ENCODE measurements around the gene SPNS3. TPM values are rescaled to one million over a fixed set of nuclear protein-coding genes. Genes with fewer than 3 reads are reported as not detected.

Gene SPNS3
- total and polyA plus RNA-seq, 10 donors: 1.1 to 7.2 (median 3.9) TPM

DNA sequence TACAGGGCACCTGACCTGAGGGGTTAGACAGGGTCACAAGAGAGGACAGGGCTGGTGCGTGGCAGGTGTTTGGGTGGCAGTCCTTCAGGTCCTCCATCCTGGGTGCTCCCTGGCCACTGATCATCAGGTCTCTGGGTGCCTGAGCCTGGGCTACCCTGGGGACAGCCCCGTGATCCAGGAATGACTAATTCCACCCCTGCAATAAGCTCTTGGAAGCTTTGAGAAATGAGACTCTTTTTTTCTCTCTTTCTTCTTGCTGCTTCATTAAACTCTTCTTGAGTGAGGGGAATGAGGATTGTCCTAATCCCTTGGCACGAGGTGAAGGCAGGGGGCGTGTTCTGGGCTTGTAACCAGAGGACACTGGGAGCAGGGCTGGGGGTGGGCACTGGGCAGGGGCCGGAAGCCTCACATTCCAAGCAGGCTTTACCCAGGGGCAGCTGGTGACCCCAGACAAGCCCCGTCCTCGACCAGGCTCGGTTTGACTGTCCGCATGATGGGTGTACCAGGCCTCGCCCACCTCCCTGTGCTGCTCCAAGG, 43.6 kb downstream of the SPNS3 start:
- Histone ChIP-seq H3K27ac (no peak overlapping the region), H3K27me3 (replicated peaks in 1 of 7) (no peaks in the 10 kb centered on the region), H3K36me3 (no peaks in the 10 kb centered on the region), H3K9me3 (no peaks in the 10 kb centered on the region), H3K4me1 (peaks cover 11 to 37% (median 21%) of the 10 kb centered on the region in 6 donors), H3K4me3 (no peak overlapping the region)
- TF ChIP-seq, protein P1, sequence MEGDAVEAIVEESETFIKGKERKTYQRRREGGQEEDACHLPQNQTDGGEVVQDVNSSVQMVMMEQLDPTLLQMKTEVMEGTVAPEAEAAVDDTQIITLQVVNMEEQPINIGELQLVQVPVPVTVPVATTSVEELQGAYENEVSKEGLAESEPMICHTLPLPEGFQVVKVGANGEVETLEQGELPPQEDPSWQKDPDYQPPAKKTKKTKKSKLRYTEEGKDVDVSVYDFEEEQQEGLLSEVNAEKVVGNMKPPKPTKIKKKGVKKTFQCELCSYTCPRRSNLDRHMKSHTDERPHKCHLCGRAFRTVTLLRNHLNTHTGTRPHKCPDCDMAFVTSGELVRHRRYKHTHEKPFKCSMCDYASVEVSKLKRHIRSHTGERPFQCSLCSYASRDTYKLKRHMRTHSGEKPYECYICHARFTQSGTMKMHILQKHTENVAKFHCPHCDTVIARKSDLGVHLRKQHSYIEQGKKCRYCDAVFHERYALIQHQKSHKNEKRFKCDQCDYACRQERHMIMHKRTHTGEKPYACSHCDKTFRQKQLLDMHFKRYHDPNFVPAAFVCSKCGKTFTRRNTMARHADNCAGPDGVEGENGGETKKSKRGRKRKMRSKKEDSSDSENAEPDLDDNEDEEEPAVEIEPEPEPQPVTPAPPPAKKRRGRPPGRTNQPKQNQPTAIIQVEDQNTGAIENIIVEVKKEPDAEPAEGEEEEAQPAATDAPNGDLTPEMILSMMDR (IDR thresholded peaks at IDR 0.05 in 8 of 11, conservative IDR thresholded peaks at IDR 0.05 in 3 of 11): no peak
- TF ChIP-seq POLR2A (IDR thresholded peaks at IDR 0.05) (no peak), POLR2AphosphoS5 (IDR thresholded peaks at IDR 0.05) (no peak)
- WGBS, 5 donors: 83 to 91% (median 87%) methylated on average over 9 to 10 of the region's 10 CpGs
- intact Hi-C loops (cut with DNase I; ENCODE audit: low total_unique reads): no loop called here
- no peak for DNase-seq

DNA sequence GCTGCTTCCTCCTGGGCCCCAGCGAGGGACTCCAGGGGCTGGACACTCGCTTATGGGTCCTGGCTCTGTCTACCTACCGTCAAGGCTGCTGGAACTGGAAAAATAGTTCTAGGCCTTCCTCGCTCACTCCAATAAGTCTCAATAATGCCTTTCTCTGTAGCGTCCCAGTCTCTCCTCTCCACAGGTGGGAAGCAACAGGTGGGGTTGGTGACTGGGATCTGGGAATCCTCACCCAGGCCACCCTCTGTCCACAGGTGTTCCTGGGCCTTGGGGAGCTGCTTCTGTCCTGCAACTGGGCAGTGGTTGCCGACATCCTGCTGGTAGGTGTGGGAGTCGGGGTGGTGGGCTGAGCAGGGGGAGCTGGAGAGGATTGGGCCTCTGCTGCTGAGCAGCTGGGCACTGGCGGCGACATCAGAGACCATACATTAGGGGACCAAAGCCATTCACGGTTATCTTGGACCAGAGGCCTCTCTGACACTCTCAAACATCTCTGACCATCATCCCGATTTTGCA, 44.6 kb downstream of the SPNS3 start:
- Histone ChIP-seq H3K27me3 (replicated peaks in 1 of 7) (no peaks in the 10 kb centered on the region), H3K9me3 (no peaks in the 10 kb centered on the region), H3K4me3 (no peak overlapping the region), H3K27ac (no peak overlapping the region), H3K36me3 (no peaks in the 10 kb centered on the region), H3K4me1 (peaks cover 11 to 46% (median 21%) of the 10 kb centered on the region in 6 donors)
- DNase-seq: no peak
- 90 to 96% (median 90%) methylated on average over 11 of the region's 11 CpGs for WGBS, 5 donors
- intact Hi-C loops (cut with DNase I; ENCODE audit: low total_unique reads): no loop called here
- no peak for TF ChIP-seq POLR2A (IDR thresholded peaks at IDR 0.05)
- TF ChIP-seq POLR2AphosphoS5 (IDR thresholded peaks at IDR 0.05): no peak
- TF ChIP-seq, protein P1 (IDR thresholded peaks at IDR 0.05 in 8 of 11, conservative IDR thresholded peaks at IDR 0.05 in 3 of 11): no peak

DNA sequence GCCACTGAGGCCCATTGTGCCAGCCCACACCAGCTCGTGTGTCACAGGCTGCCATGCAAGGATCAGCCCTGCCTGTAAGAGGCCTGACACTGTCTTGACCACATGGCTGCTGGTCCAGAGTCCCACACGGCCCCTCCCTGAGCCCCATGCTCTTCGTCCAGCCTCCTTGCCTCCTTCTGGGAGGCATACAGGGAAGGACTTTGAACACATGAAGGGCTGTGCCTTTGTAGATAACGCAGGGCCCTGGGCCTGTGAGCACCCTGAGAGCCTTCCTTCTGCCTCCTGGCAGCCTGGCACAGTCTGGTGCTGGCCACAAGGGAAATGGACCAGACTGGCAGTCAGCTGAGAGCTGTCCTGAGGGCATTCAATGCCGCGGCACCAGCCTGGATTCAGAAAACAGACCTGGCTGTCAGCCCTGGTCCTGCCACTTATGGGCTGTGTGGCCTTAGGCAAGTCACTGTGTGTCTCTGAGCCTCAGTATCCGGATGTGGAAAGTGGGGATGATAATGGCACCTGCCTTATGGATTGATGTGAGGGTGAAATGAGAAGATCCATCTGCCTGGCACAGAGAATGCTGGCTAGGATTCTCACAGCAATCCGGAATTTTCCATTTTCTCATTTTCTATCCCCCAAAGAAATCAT, 45.7 kb downstream of the SPNS3 start:
- intact Hi-C loops (cut with DNase I; ENCODE audit: low total_unique reads): no loop called here
- 83 to 96% (median 90%) methylated on average over 8 of the region's 8 CpGs for WGBS, 5 donors
- Histone ChIP-seq H3K4me3 (no peak overlapping the region), H3K9me3 (no peaks in the 10 kb centered on the region), H3K4me1 (peaks cover 11 to 56% (median 21%) of the 10 kb centered on the region in 6 donors), H3K36me3 (no peaks in the 10 kb centered on the region), H3K27ac (no peak overlapping the region), H3K27me3 (replicated peaks in 1 of 7) (no peaks in the 10 kb centered on the region)
- DNase-seq: no peak
- TF ChIP-seq, protein P1 (IDR thresholded peaks at IDR 0.05 in 8 of 11, conservative IDR thresholded peaks at IDR 0.05 in 3 of 11): no peak
- TF ChIP-seq POLR2A (IDR thresholded peaks at IDR 0.05) (no peak), POLR2AphosphoS5 (IDR thresholded peaks at IDR 0.05) (no peak)

DNA sequence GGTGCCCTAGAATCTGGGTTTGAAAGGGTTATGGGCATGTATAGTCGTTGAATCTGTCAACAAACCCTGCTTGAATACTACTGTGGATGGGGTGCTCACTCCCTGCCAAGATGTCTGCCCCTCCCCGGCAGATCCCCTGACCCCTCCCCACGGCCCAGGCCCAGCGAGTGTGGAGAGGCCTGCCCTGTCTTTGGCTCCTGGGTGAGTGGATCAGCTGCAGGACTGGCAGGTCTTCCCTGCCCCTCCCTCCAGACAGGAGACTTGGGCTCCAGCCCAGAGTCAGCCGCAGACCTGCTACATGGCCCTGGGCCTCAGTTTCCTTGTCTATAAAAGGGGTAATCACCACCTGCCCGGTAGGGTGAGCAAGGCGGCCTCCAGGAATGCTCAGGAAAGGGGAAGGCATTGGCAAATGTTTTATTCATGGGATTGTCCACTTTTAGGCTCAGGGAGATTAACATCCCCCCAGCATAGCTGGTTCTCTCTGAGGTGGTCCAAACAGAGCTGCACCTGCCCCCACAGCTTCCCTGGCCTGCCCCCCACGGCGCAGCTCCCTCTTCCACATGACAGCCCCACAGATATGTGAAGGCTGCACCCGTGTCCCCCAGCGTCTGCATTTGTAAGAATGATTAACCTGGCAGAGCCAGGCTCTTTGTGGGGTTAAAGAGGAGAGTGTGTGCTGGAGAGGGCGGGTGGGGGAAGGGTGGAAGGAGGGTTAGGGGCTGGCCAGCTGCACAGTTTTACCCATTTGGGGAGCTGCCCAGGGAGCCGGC, 46.4 kb downstream of the SPNS3 start:
- TF ChIP-seq, protein P1 (IDR thresholded peaks at IDR 0.05 in 8 of 11, conservative IDR thresholded peaks at IDR 0.05 in 3 of 11): no peak
- TF ChIP-seq POLR2AphosphoS5 (IDR thresholded peaks at IDR 0.05): no peak
- TF ChIP-seq POLR2A (IDR thresholded peaks at IDR 0.05): no peak
- intact Hi-C loops (cut with DNase I; ENCODE audit: low total_unique reads): no loop called here
- no peaks in the 10 kb centered on the region for H3K36me3 ChIP-seq
- 57 to 65% (median 62%) methylated on average over 8 to 13 of the region's 13 CpGs for WGBS, 5 donors
- H3K27ac ChIP-seq: peak overlapping the region in 5 of 8 donors; percentile 23 to 77 (median 67)
- peaks cover 11 to 63% (median 22%) of the 10 kb centered on the region in 6 donors for H3K4me1 ChIP-seq
- no peak for DNase-seq
- H3K4me3 ChIP-seq: peak overlapping the region in 1 of 8 donors; percentile 32
- no peaks in the 10 kb centered on the region for H3K9me3 ChIP-seq
- no peaks in the 10 kb centered on the region for H3K27me3 ChIP-seq (replicated peaks in 1 of 7)

Measured in spleen (tissue), 11 donors.